OCI-LY3 (cell line): ENCODE results near the gene TRMT61A.

ENCODE experiments used
- EZH2phosphoT487 ChIP-seq: fragments of 200-600 bp; shearing (Covaris generic); IDR thresholded peaks from 2 replicates; pipeline ENCODE4 v1.6.1; 2018; ENCODE audit warnings: antibody characterized with exemption, mixed run types, low read depth
- TF ChIP-seq, protein P1 (sequence below): fragments of 200-600, 300-600 bp; sonication (generic); IDR thresholded peaks from 2 replicates; pipeline ENCODE4 v1.5.1; 2014; ENCODE audit warnings: antibody characterized with exemption, low read length, low read depth

GRCh38 chr14:103534576-103535061, 5.6 kb downstream of the TRMT61A start:
- TF ChIP-seq, protein P1, sequence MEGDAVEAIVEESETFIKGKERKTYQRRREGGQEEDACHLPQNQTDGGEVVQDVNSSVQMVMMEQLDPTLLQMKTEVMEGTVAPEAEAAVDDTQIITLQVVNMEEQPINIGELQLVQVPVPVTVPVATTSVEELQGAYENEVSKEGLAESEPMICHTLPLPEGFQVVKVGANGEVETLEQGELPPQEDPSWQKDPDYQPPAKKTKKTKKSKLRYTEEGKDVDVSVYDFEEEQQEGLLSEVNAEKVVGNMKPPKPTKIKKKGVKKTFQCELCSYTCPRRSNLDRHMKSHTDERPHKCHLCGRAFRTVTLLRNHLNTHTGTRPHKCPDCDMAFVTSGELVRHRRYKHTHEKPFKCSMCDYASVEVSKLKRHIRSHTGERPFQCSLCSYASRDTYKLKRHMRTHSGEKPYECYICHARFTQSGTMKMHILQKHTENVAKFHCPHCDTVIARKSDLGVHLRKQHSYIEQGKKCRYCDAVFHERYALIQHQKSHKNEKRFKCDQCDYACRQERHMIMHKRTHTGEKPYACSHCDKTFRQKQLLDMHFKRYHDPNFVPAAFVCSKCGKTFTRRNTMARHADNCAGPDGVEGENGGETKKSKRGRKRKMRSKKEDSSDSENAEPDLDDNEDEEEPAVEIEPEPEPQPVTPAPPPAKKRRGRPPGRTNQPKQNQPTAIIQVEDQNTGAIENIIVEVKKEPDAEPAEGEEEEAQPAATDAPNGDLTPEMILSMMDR, result no peak
- TF ChIP-seq EZH2phosphoT487, result no peak
